Trophoblast cell (in vitro differentiated cells and primary cell): Measurements from ENCODE around the gene MITF.

Experiments used
- DNase-seq, 2 donors: peaks; one replicate each; pipeline ENCODE4 v3.0.0-alpha.2; 2016
- H2AFZ ChIP-seq: 2 replicates; pipeline ENCODE4 v1.6.1; 2013; ENCODE audit warnings: low read length, moderate library complexity, mild to moderate bottlenecking; ENCODE audit not compliant: insufficient read depth, poor library complexity
- H2AK5ac ChIP-seq: 2 replicates; pipeline ENCODE4 v1.6.1; 2013; ENCODE audit warnings: mild to moderate bottlenecking, low read length
- H2BK120ac ChIP-seq: 2 replicates; pipeline ENCODE4 v1.6.1; 2013; ENCODE audit warnings: low read length, mild to moderate bottlenecking, moderate library complexity; ENCODE audit not compliant: insufficient read depth, poor library complexity
- H2BK12ac ChIP-seq: 2 replicates; pipeline ENCODE4 v1.6.1; 2013; ENCODE audit warnings: mild to moderate bottlenecking, low read length, moderate library complexity
- H2BK5ac ChIP-seq: 2 replicates; pipeline ENCODE4 v1.6.1; 2013; ENCODE audit warnings: low read length, low read depth, moderate library complexity, mild to moderate bottlenecking; ENCODE audit not compliant: poor library complexity
- H3K14ac ChIP-seq: 2 replicates; pipeline ENCODE4 v1.6.1; 2013; ENCODE audit warnings: mild to moderate bottlenecking, low read length
- H3K18ac ChIP-seq: 2 replicates; pipeline ENCODE4 v1.6.1; 2013; ENCODE audit warnings: mild to moderate bottlenecking, low read length
- H3K23ac ChIP-seq: 2 replicates; pipeline ENCODE4 v1.6.1; 2013; ENCODE audit warnings: low read length
- H3K27ac ChIP-seq: 2 replicates; pipeline ENCODE4 v1.5.1; 2013; ENCODE audit warnings: low read depth, mild to moderate bottlenecking, inconsistent platforms, low read length, moderate library complexity
- H3K27me3 ChIP-seq: 2 replicates; pipeline ENCODE4 v1.6.1; 2013; ENCODE audit warnings: inconsistent platforms, mild to moderate bottlenecking, low read length, moderate library complexity; ENCODE audit not compliant: insufficient read depth
- H3K36me3 ChIP-seq, 2 experiments: 1 replicate in 1 of 2; 2 replicates in 1 of 2; pipeline ENCODE4 v1.6.1; 2013; ENCODE audit warnings: low read length in 2 of 2, mild to moderate bottlenecking in 2 of 2, moderate library complexity in 1 of 2; ENCODE audit not compliant: insufficient read depth in 2 of 2, control insufficient read depth in 1 of 2
- H3K4ac ChIP-seq: 2 replicates; pipeline ENCODE4 v1.6.1; 2013; ENCODE audit warnings: low read depth, mild to moderate bottlenecking, low read length, moderate library complexity
- H3K4me1 ChIP-seq, 2 experiments: 1 replicate in 1 of 2; 2 replicates in 1 of 2; pipeline ENCODE4 v1.6.1; 2013; ENCODE audit warnings: low read length in 2 of 2, mild to moderate bottlenecking in 2 of 2, moderate library complexity in 1 of 2; ENCODE audit not compliant: insufficient read depth in 2 of 2, control insufficient read depth in 1 of 2
- H3K4me2 ChIP-seq: 2 replicates; pipeline ENCODE4 v1.6.1; 2013; ENCODE audit warnings: inconsistent platforms, mild to moderate bottlenecking, low read length, moderate library complexity
- H3K4me3 ChIP-seq: 2 replicates; pipeline ENCODE4 v1.5.1; 2013; ENCODE audit warnings: mild to moderate bottlenecking, low read depth, low read length, inconsistent platforms
- H3K79me1 ChIP-seq: one replicate; pipeline ENCODE4 v1.6.1; 2013; ENCODE audit warnings: low read length
- H3K79me2 ChIP-seq: 2 replicates; pipeline ENCODE4 v1.6.1; 2013; ENCODE audit warnings: low read length, mild to moderate bottlenecking; ENCODE audit not compliant: control insufficient read depth, insufficient read depth, poor library complexity
- H3K9ac ChIP-seq: 2 replicates; pipeline ENCODE4 v1.6.1; 2013; ENCODE audit warnings: mild to moderate bottlenecking, low read length
- H3K9me3 ChIP-seq: 2 replicates; pipeline ENCODE4 v1.6.1; 2013; ENCODE audit warnings: low read depth, mild to moderate bottlenecking, control low read depth, inconsistent platforms, low read length; ENCODE audit not compliant: insufficient read depth
- H4K12ac ChIP-seq: 2 replicates; pipeline ENCODE4 v1.6.1; 2013; ENCODE audit warnings: low read depth, mild to moderate bottlenecking, low read length, moderate library complexity
- H4K8ac ChIP-seq: 2 replicates; pipeline ENCODE4 v1.6.1; 2013; ENCODE audit warnings: low read depth, mild to moderate bottlenecking, low read length, moderate library complexity
- H4K91ac ChIP-seq: one replicate; pipeline ENCODE4 v1.6.1; 2013; ENCODE audit warnings: low read depth, mild to moderate bottlenecking, low read length, moderate library complexity
- WGBS: extraction: QIAGEN DNeasy Blood & Tissue Kit; methylation state at CpG from one replicate; pipeline ENCODE4 v1.1.7; 2013; ENCODE audit warnings: missing lambda C conversion rate; ENCODE audit not compliant: insufficient read length, insufficient coverage; ENCODE audit errors: extremely low coverage; 5-methylcytosine and 5-hydroxymethylcytosine counted together

The MITF gene

DNA sequence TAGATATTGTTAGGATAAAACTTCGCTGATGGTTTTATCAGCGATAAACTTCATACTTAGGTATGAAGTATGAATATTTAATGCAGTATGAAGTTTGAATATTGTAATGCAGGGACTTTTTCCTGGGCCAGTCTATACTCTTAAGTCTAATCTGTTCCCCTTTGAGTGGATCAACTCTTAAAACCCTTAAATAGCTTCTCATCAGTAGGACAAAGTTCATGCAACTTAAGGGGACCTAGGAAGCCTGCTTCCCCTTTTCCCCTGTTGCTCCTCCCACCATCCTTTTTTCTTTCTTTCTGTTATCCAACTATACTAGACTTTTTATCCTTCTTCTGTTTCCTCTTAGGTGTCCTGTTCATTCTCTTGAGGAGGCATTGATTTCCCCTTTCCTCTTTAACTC, 78.7 kb downstream of the MITF start:
- Histone ChIP-seq H3K27ac (no peak overlapping the region), H4K8ac (no peak overlapping the region), H3K9ac (no peak overlapping the region), H2BK120ac (no peak overlapping the region), H2AK5ac (no peak overlapping the region), H2BK12ac (no peak overlapping the region), H4K12ac (no peak overlapping the region), H3K27me3 (no peaks in the 10 kb centered on the region), H3K4ac (no peak overlapping the region), H3K23ac (no peak overlapping the region), H3K79me1 (no peaks in the 10 kb centered on the region), H3K14ac (no peak overlapping the region), H3K4me1 (no peaks in the 10 kb centered on the region), H3K79me2 (no peaks in the 10 kb centered on the region), H3K4me3 (no peak overlapping the region), H3K18ac (no peak overlapping the region), H4K91ac (no peak overlapping the region), H2AFZ (no peak overlapping the region), H3K36me3 (no peaks in the 10 kb centered on the region), H3K4me2 (no peak overlapping the region), H3K9me3 (no peaks in the 10 kb centered on the region), H2BK5ac (no peak overlapping the region)
- no CpG with 5 or more reads among the region's 2 CpGs for WGBS
- no peak for DNase-seq

DNA sequence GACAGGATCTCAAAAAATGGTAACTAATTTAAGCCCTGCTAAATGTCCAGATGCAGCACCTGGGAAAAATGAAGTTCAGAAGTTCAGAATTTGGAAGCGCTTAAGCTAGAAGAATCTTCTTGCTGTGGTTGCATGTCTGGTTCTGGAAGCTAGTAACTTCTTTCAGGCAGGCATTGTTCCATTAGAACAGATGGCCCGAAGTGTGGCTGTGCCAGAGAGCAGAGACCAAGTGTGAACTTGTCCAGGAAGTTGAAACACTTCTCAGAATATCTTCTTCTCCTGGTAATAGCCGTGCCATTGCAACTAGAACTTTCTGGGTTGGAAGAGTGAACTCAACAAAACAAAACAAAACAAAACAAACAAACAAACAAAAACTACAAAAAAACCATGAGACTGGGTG, 80.0 kb downstream of the MITF start:
- H3K27me3 ChIP-seq, result no peaks in the 10 kb centered on the region
- no peak overlapping the region for H3K23ac ChIP-seq
- no peaks in the 10 kb centered on the region for H3K9me3 ChIP-seq
- DNase-seq, result no peak
- H4K12ac ChIP-seq, result no peak overlapping the region
- H3K79me1 ChIP-seq, result no peaks in the 10 kb centered on the region
- H3K14ac ChIP-seq, result no peak overlapping the region
- no peaks in the 10 kb centered on the region for H3K79me2 ChIP-seq
- H3K4me3 ChIP-seq, result no peak overlapping the region
- H3K9ac ChIP-seq, result no peak overlapping the region
- H4K8ac ChIP-seq, result no peak overlapping the region
- WGBS, result no CpG with 5 or more reads among the region's 3 CpGs
- H2AFZ ChIP-seq, result no peak overlapping the region
- no peak overlapping the region for H2BK12ac ChIP-seq
- no peak overlapping the region for H2BK5ac ChIP-seq
- no peak overlapping the region for H2BK120ac ChIP-seq
- no peaks in the 10 kb centered on the region for H3K36me3 ChIP-seq
- H3K18ac ChIP-seq, result no peak overlapping the region
- no peak overlapping the region for H2AK5ac ChIP-seq
- H3K4ac ChIP-seq, result no peak overlapping the region
- H3K4me1 ChIP-seq, result no peaks in the 10 kb centered on the region
- H4K91ac ChIP-seq, result no peak overlapping the region
- no peak overlapping the region for H3K4me2 ChIP-seq
- no peak overlapping the region for H3K27ac ChIP-seq

GRCh38 chr3:69821133-69821532, 81.9 kb downstream of the MITF start:
- WGBS, result no CpG with 5 or more reads among the region's 4 CpGs
- Histone ChIP-seq H3K9ac (no peak overlapping the region), H3K79me1 (no peaks in the 10 kb centered on the region), H3K23ac (no peak overlapping the region), H3K4me2 (no peak overlapping the region), H3K4me1 (no peaks in the 10 kb centered on the region), H3K27me3 (no peaks in the 10 kb centered on the region), H4K8ac (no peak overlapping the region), H2BK12ac (no peak overlapping the region), H3K4ac (no peak overlapping the region), H3K14ac (no peak overlapping the region), H3K18ac (no peak overlapping the region), H3K27ac (no peak overlapping the region), H3K4me3 (no peak overlapping the region), H2BK5ac (no peak overlapping the region), H4K91ac (no peak overlapping the region), H3K9me3 (no peaks in the 10 kb centered on the region), H2AK5ac (no peak overlapping the region), H4K12ac (no peak overlapping the region), H3K36me3 (no peaks in the 10 kb centered on the region), H2AFZ (no peak overlapping the region), H2BK120ac (no peak overlapping the region), H3K79me2 (no peaks in the 10 kb centered on the region)
- no peak for DNase-seq

- H3K79me1 ChIP-seq, result no peaks in the 10 kb centered on the region
- H4K91ac ChIP-seq, result no peak overlapping the region
- no CpG with 5 or more reads among the region's 1 CpG for WGBS
- no peak overlapping the region for H2BK5ac ChIP-seq
- H3K27ac ChIP-seq, result no peak overlapping the region
- H3K36me3 ChIP-seq, result no peaks in the 10 kb centered on the region
- no peak overlapping the region for H3K9ac ChIP-seq
- H2BK12ac ChIP-seq, result no peak overlapping the region
- no peaks in the 10 kb centered on the region for H3K79me2 ChIP-seq
- H3K18ac ChIP-seq, result no peak overlapping the region
- H3K4ac ChIP-seq, result no peak overlapping the region
- H2AFZ ChIP-seq, result no peak overlapping the region
- no peaks in the 10 kb centered on the region for H3K9me3 ChIP-seq
- H3K4me3 ChIP-seq, result no peak overlapping the region
- H4K8ac ChIP-seq, result no peak overlapping the region
- no peaks in the 10 kb centered on the region for H3K4me1 ChIP-seq
- no peak overlapping the region for H3K4me2 ChIP-seq
- no peak overlapping the region for H3K23ac ChIP-seq
- no peaks in the 10 kb centered on the region for H3K27me3 ChIP-seq
- H2BK120ac ChIP-seq, result no peak overlapping the region
- no peak overlapping the region for H2AK5ac ChIP-seq
- no peak overlapping the region for H3K14ac ChIP-seq
- DNase-seq, result no peak
- no peak overlapping the region for H4K12ac ChIP-seq
Observed at GRCh38 chr3:69823743-69824142, 84.5 kb downstream of the MITF start.
